GM19035 (cell line): ENCODE measurements around the gene HTRA3.

Experiments used
- ATAC-seq: cut with Tn5 transposase; IDR thresholded peaks from one replicate; pipeline ENCODE4 v1.9.1; 2021; ENCODE audit not compliant: unreplicated experiment

Gene HTRA3

GRCh38 chr4:8265171-8265929 is 4.2 kb upstream of the HTRA3 start:
- no peak for ATAC-seq

DNA sequence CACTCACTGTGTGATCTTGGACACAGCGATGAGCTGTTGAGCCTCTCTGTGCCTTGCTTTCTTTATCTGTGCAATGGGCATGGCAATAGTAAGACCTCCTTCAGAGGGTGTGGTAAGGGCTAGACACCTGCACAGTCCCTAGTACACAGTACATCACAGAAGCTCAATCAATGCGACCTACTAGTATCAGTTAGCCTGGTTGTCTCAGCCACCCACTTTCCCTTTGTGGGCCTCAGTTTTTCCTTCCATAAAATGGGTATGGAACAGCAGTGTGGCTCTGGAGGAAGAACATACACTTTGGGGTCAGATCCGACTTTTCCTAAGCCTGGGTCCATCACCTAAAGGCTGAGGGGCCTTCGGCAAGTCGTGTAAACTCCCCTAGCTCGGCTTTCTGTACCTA is 3.5 kb upstream of the HTRA3 start:
- ATAC-seq: no peak

DNA sequence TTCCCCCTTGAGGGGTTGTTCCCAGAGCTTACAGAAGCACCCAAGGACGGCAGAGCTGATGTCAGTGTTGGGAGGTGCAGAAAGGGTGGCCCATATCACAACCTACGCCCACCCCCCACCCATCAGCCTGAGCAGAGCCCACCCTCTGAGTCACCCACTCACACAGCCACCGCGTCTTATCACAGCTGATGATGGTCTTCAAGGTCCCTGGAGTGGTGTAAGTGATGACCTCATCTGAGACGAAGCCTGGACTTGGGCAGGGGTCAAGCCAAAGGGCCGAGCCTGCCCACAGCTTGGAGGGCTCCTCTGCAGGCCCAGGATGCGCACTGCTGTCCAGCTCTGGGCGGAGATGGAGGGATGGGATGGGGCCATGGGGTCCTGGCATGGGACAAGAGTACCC is 3.0 kb upstream of the HTRA3 start:
- ATAC-seq: no peak

GRCh38 chr4:8267077-8267476 is 2.5 kb upstream of the HTRA3 start:
- ATAC-seq: no peak

DNA sequence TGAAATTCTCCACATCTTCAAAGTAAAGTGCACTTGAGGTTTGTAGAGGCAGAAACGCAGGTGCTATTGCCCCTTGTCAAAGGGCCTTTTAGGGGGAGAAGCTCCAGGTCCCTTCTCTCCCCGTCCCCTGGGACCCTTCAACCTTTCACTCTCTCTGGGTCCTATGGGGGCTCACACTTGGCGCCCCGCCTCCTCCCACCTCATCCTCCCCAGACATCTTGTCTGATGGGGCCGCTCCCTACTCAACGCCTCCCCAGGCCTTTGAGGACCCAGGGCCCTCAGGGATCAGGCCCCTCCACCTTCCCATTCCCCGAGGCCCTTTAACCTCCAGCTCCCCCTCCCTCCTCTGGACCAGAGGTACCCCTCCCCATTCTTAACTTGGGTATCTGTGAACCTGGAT is 1.3 kb upstream of the HTRA3 start:
- ATAC-seq: no peak

DNA sequence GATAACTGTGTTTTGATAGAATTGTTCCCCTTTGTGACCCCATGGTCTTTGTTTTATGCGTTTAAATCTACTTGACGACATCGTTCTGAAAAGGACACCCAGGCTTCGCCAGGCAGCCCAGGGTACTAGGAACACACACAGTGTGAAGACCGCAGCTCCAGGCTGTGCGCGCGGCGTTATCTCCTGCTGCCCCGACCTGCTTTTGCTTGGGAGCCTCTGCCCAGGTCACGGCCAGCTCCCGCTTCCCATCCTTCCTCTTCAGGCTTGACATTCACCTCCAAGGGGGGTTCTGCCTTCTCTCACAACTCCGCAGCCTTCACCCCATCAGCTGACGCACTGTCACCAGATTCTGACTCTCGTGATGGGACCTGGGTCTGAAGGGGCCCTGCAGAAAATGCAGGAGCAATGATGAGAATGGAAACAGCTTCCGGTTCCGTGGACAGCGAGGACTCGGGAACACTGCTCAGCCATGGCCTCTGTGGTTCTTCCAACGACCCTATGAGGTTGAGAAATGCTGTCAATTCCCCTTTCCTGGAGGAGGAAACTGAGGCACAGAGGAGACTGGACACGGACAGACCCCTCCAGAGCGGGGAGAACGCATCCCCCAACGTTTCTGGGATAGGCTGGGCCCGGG is 536 bp upstream of the HTRA3 start:
- ATAC-seq: no peak

DNA sequence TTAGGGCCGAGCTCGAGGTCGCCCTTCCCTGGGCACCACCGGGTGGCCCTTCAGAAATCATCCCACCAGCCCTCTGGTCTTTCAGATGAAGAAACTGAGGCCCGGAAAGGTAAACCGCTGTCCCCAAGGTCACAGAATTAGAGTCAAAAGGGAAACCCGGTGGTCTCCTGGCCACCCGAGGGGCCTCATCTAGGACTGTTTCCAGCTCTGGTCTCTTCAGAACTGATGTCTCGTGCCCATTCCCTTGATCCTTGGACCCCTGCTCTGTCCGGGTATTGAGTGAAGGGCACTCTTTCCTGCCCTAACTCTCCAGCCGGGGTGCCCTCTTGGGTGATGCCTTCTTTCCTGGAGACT is 841 bp downstream of the HTRA3 start:
- ATAC-seq: no peak

GRCh38 chr4:8270912-8271815 is 1.6 kb downstream of the HTRA3 start:
- no peak for ATAC-seq

DNA sequence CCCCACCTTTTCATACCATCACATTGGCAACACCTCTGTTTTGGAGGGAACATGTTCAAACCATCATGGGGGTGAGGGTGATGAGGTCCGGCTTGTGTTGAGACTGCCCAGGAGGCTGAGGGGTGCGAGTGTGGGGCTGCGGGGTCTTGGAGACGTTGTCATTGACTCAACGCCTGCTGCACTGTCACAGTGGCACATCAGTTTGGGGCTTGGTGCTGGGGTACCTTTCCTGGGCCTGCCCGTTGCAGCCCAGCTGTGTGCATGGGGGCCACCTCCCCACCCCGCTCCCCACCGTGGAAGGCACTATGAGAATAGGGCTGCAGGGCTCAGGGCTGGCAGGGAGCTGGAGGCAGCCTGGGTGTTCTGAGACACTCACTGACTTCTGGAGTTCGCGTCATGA is 2.3 kb downstream of the HTRA3 start:
- ATAC-seq: no peak

DNA sequence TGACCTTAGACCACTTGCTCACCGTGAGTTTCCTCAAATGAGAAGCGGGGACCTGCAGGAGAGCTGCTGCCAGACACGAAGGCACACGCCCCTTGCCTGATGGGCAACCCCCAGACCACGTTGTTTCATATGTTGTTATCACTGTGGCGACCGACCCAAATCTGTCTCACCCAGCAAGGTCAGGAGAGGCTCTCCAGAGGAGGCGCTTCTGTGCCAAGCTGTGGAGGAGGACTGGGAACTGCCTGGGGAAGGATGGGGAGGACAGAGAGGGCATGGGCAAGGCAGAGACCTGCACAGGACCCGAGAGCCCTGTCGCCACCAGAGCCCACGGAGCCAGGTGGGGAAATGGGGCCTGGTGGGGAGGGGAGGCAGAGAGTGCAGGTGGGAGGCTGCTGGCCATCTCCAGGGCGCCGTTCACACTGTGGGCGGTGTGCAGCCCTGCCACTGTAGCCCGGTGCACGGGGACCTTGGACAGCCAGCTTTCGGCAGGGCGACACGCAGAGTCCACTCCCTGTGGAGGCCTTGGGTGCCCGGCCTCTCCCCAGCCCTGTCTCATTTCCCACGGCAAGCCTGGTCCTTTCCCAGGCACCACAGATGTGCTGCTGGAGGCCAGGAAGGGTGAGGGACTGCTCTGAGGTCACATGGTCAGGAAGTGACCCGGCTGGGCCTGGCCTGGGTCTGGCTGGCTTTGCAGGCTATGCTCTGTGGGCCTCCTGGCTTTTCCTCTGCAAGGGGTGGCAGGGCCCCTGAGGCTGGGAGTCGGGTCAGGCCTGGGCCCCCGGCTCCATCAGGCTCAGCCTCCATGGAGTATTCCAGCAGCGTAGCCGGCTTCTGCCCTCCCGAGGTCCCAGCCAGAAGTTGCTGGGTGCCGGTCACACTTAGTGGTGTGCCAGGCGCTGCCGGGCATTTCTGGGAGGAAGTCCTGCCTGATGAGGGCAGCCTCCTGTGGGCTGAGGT is 3.2 kb downstream of the HTRA3 start:
- no peak for ATAC-seq

DNA sequence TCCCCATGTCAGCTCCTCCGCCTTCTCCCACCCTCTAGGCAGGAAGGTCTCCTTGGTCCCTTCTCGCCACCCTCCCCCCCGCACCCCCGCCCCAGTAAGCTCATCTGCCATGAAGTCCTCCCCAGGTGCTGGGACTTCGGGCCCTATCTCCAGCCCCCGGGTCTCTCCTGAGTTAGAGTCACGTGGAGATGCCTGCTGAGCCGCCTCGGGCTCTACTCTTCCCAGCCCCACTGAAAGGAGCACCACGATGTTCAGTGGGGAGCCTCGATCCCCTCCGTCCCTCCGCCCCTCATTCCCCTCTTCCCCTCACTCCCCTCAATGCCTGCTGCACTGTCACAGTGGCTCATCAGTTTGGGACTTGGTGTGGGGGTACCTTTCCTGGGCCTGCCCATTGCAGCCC is 3.9 kb downstream of the HTRA3 start:
- ATAC-seq: no peak

GRCh38 chr4:8274066-8274652 is 4.6 kb downstream of the HTRA3 start:
- no peak for ATAC-seq

- ATAC-seq: no peak
Measured at GRCh38 chr4:8274765-8275547, 5.4 kb downstream of the HTRA3 start.

DNA sequence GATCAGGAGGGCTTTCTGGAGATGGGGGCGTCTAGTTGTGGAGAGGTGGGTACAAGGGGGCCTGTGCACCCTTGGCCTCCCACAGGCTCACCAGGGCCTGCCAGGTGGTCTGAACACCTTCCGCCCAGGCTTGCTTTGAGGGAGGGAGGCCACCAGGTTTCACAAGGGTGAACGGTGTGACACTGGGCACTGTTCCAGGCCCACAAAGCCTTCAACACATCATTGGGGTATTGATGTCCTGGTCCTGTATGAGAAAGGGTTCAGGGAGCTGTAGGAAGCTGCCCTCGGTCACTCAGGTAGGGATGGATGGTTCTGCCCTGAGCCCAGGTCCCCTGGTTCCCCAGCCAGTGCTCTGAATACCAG is 6.0 kb downstream of the HTRA3 start:
- no peak for ATAC-seq

DNA sequence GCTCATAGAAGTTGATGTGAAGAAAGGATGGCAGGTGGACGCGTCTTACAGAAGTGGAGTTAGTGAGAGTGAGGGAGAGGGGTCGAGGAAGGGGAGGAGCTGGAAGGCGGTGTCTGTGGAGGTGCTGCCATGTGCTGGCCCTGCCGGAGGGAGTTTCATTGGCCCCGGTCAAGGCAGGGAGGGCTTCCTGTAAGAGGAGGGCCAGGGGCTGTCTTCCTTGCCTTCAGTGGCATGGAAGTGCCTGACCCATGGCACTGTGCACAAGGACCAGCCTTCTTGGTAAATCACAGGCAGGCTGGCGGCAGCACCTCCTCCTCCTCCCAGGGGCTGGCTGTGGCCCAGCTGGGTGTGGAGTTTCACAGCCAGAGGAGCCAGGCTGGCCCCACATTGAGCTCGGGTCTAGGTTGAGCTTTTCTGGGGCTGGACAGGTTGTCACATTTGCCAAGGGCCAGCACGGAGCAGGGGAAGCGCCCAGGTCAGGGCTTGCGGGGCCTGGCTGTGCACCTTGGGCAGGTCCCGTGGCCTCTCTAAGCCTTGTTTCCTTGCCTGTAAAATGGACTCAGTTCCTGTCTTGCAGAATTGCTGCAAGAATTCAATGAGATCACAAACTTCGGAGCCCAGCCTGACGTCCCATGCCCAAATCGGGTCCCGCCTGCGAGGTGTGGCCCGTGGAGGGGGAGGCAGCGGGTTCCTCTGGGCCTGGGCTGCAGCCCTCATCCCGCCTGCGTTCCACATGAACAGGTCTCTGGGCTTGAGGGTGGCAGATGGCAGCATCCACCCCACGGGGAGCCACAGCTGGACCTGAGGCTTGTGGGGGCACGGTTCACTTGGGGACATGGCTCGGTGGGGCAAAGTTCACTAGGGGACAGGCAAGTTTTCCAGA is 7.0 kb downstream of the HTRA3 start:
- ATAC-seq: no peak

DNA sequence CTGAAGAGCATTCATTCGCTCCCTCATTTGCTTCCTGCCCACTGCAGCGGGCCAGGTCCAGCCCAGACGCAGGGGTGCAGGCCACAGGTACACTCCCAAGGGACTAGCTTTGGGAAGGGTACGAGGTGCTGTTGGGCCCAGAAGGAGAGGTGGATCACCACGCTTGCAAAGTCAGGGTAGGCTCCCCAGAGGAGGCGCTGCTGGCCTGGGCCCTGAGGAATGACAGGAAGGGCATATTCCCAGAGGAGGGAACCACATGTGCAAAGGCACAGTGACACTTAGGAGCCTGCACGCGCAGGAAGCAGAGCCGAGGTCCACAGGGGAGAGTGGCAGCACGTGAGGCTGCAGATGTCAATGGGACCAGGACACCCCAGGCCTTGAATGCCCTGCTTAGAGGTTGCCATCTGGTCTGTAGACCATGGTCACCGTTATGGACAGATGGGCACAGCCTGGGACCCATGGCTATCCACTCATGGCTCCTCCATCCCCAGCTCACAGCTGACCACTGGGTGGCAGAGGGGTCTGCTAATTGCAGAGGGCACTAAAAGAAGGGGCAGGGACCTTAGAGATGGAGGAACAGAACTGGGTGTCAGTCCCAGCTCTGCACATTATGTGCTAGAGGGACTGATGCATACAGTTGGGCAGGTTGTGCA is 7.9 kb downstream of the HTRA3 start:
- ATAC-seq: no peak

DNA sequence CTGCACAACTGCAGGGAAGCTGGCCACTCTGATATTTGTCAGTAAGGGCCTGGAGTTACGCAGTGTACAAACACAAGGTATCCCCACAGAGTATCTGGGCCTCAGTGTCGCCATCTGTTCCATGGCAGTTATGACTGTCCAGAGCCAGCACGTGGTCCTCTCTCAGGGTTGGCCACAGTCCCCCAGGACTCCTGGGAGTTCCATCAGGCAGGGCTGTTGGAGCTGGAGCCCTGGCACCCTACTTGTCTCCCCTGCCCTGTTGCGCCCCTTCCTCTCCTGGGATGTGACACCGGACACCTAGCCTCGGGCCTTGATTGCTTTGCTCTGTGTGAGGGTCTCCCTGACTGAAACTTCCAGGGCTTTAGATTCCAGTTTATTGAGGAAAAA is 8.4 kb downstream of the HTRA3 start:
- no peak for ATAC-seq
